Astrocyte (in vitro differentiated cells and primary cell): Measurements from ENCODE around the gene PIMREG. TPM values are rescaled to one million over a fixed set of nuclear protein-coding genes. Genes with fewer than 3 reads are reported as not detected.

Experiments
- DNase-seq: peaks from one replicate; pipeline ENCODE4 v3.0.0-alpha.2; 2010; ENCODE audit warnings: low read depth
- FAIRE-seq: peaks from 2 replicates; lab custom pipeline; 2011; peaks lifted over from hg19 to GRCh38; lab: Jason Lieb, UNC
- H2AFZ ChIP-seq: 2 replicates; pipeline ENCODE4 v1.6.0; 2012; ENCODE audit warnings: low read depth, low read length, inconsistent platforms
- H3K27ac ChIP-seq: 2 replicates; pipeline ENCODE4 v1.5.1; 2011; ENCODE audit warnings: low read depth, low read length, inconsistent platforms
- H3K27me3 ChIP-seq: 2 replicates; pipeline ENCODE4 v1.6.0; 2011; ENCODE audit warnings: low read length, inconsistent platforms; ENCODE audit not compliant: insufficient read depth
- H3K36me3 ChIP-seq: 2 replicates; pipeline ENCODE4 v1.5.1; 2011; ENCODE audit warnings: low read length, inconsistent platforms; ENCODE audit not compliant: insufficient read depth
- H3K4me1 ChIP-seq: 2 replicates; pipeline ENCODE4 v1.5.1; 2011; ENCODE audit warnings: low read length, inconsistent platforms; ENCODE audit not compliant: insufficient read depth
- H3K4me2 ChIP-seq: 2 replicates; pipeline ENCODE4 v1.6.0; 2012; ENCODE audit warnings: low read length, inconsistent platforms
- H3K4me3 ChIP-seq: 2 replicates; pipeline ENCODE4 v1.5.1; 2011; ENCODE audit warnings: low read depth, mild to moderate bottlenecking, low read length, inconsistent platforms; ENCODE audit not compliant: insufficient read depth
- H3K79me2 ChIP-seq: 2 replicates; pipeline ENCODE4 v1.6.0; 2012; ENCODE audit warnings: mild to moderate bottlenecking, low read length, inconsistent platforms; ENCODE audit not compliant: insufficient read depth
- H3K9ac ChIP-seq: 2 replicates; pipeline ENCODE4 v1.6.0; 2012; ENCODE audit warnings: mild to moderate bottlenecking, low read length, inconsistent platforms
- H3K9me3 ChIP-seq: 2 replicates; pipeline ENCODE4 v1.5.1; 2012; ENCODE audit warnings: low read depth, mild to moderate bottlenecking, low read length, inconsistent platforms; ENCODE audit not compliant: insufficient read depth
- H4K20me1 ChIP-seq: 2 replicates; pipeline ENCODE4 v1.6.0; 2012; ENCODE audit warnings: low read length, inconsistent platforms; ENCODE audit not compliant: insufficient read depth
- H3K27ac Mint-ChIP-seq: one replicate; pipeline ENCODE4 v1.8.0; 2021; ENCODE audit warnings: mild to moderate bottlenecking, mixed read lengths; ENCODE audit not compliant: unreplicated experiment
- H3K27me3 Mint-ChIP-seq: one replicate; pipeline ENCODE4 v1.8.0; 2021; ENCODE audit warnings: low read depth, mixed read lengths; ENCODE audit not compliant: unreplicated experiment
- H3K36me3 Mint-ChIP-seq: one replicate; pipeline ENCODE4 v1.8.0; 2021; ENCODE audit warnings: low read depth, mixed read lengths; ENCODE audit not compliant: unreplicated experiment
- H3K4me1 Mint-ChIP-seq: one replicate; pipeline ENCODE4 v1.8.0; 2021; ENCODE audit warnings: low read depth, mixed read lengths; ENCODE audit not compliant: unreplicated experiment
- H3K4me3 Mint-ChIP-seq: one replicate; pipeline ENCODE4 v1.8.0; 2021; ENCODE audit warnings: mild to moderate bottlenecking, moderate library complexity, mixed read lengths; ENCODE audit not compliant: unreplicated experiment
- H3K9me3 Mint-ChIP-seq: one replicate; pipeline ENCODE4 v1.8.0; 2021; ENCODE audit warnings: mild to moderate bottlenecking, mixed read lengths; ENCODE audit not compliant: unreplicated experiment
- CTCF ChIP-seq: IDR thresholded peaks from 2 replicates; pipeline ENCODE4 v1.5.1; 2011; ENCODE audit warnings: low read depth, mild to moderate bottlenecking, inconsistent platforms, low read length, moderate library complexity; ENCODE audit not compliant: insufficient read depth
- EZH2 ChIP-seq: IDR thresholded peaks from 2 replicates; pipeline ENCODE4 v1.6.1; 2012; ENCODE audit warnings: mild to moderate bottlenecking, low read length, inconsistent platforms; ENCODE audit not compliant: insufficient read depth
- total RNA-seq: library from RNA; stranded (reverse); gene quantifications from 2 replicates; pipeline ENCODE4 v1.2.1, GENCODE V29; 2021

The PIMREG gene
- total RNA-seq, 1 donor from 2014 or later, result 2.6 TPM

GRCh38 chr17:6452471-6453266 is 8.4 kb downstream of the PIMREG start:
- H3K36me3 Mint-ChIP-seq, result no peaks in the 10 kb centered on the region
- no peak for TF ChIP-seq EZH2
- TF ChIP-seq CTCF, result no peak
- H3K79me2 ChIP-seq, result no peaks in the 10 kb centered on the region
- no peaks in the 10 kb centered on the region for H3K9me3 ChIP-seq
- peaks cover 5% of the 10 kb centered on the region for H3K27me3 ChIP-seq
- FAIRE-seq (no peak), DNase-seq (no peak)
- no peak overlapping the region for H3K4me3 ChIP-seq
- H4K20me1 ChIP-seq, result no peaks in the 10 kb centered on the region
- H3K27ac ChIP-seq, result no peak overlapping the region
- H3K27me3 Mint-ChIP-seq, result peaks cover 57% of the 10 kb centered on the region
- H3K4me1 ChIP-seq, result peaks cover 10% of the 10 kb centered on the region
- H3K27ac Mint-ChIP-seq, result no peak overlapping the region
- H3K4me3 Mint-ChIP-seq, result no peak overlapping the region
- no peak overlapping the region for H3K4me2 ChIP-seq
- H3K4me1 Mint-ChIP-seq, result peaks cover 8% of the 10 kb centered on the region
- peaks cover 4% of the 10 kb centered on the region for H3K36me3 ChIP-seq
- H3K9ac ChIP-seq, result no peak overlapping the region
- H3K9me3 Mint-ChIP-seq, result peaks cover 2% of the 10 kb centered on the region
- H2AFZ ChIP-seq, result no peak overlapping the region

GRCh38 chr17:6453279-6454024 is 9.2 kb downstream of the PIMREG start:
- TF ChIP-seq EZH2, result no peak
- no peak for TF ChIP-seq CTCF
- Histone ChIP-seq H2AFZ (no peak overlapping the region), H3K4me1 (peaks cover 10% of the 10 kb centered on the region), H3K9me3 (no peaks in the 10 kb centered on the region), H4K20me1 (no peaks in the 10 kb centered on the region), H3K79me2 (no peaks in the 10 kb centered on the region), H3K9ac (no peak overlapping the region), H3K27me3 (peaks cover 5% of the 10 kb centered on the region), H3K4me3 (no peak overlapping the region), H3K4me2 (no peak overlapping the region), H3K36me3 (peaks cover 4% of the 10 kb centered on the region), H3K27ac (no peak overlapping the region)
- Mint-ChIP-seq H3K27me3 (peaks cover 54% of the 10 kb centered on the region), H3K9me3 (no peaks in the 10 kb centered on the region), H3K4me1 (peaks cover 8% of the 10 kb centered on the region), H3K27ac (no peak overlapping the region), H3K36me3 (no peaks in the 10 kb centered on the region), H3K4me3 (no peak overlapping the region)
- FAIRE-seq (no peak), DNase-seq (no peak)
